Lung (tissue), 12 donors: ENCODE measurements around the gene RALGAPA2. TPM values are rescaled to one million over a fixed set of nuclear protein-coding genes. Genes with fewer than 3 reads are reported as not detected.

ENCODE experiments used
- ATAC-seq: fragments of 200-7000 bp; cut with Tn5 transposase; one replicate; pipeline ENCODE4 v1.9.1; 2020; ENCODE audit warnings: moderate number of reproducible peaks; ENCODE audit not compliant: insufficient read depth, low FRiP score
- DNase-seq, 3 donors: peaks; one replicate each; pipeline ENCODE4 v3.0.0-alpha.2; 2013 to 2017
- H3K27ac ChIP-seq, 2 donors: one replicate each; pipeline ENCODE4 v1.5.1; 2013; ENCODE audit warnings: mild to moderate bottlenecking in 2 of 2, moderate library complexity in 2 of 2, control low read depth in 1 of 2, inconsistent platforms in 1 of 2, low read depth in 1 of 2, low read length in 1 of 2
- H3K27me3 ChIP-seq, 3 donors: one replicate each; pipeline ENCODE4 v1.5.1; 2013; ENCODE audit warnings: low read length in 2 of 3; ENCODE audit not compliant: control insufficient read depth in 3 of 3, insufficient read depth in 3 of 3
- H3K36me3 ChIP-seq, 4 donors: one replicate each; pipeline ENCODE4 v1.5.1; 2013; ENCODE audit warnings: low read length in 4 of 4, mild to moderate bottlenecking in 1 of 4, moderate library complexity in 1 of 4; ENCODE audit not compliant: control insufficient read depth in 4 of 4, insufficient read depth in 4 of 4
- H3K4me1 ChIP-seq, 5 donors: one replicate each; pipeline ENCODE4 v1.5.1; 2013; ENCODE audit warnings: low read length in 5 of 5, mild to moderate bottlenecking in 2 of 5, moderate library complexity in 1 of 5; ENCODE audit not compliant: control insufficient read depth in 5 of 5, insufficient read depth in 5 of 5
- H3K4me3 ChIP-seq: one replicate; pipeline ENCODE4 v1.5.1; 2013; ENCODE audit warnings: mild to moderate bottlenecking, control low read depth, moderate library complexity
- H3K9ac ChIP-seq, 2 donors: one replicate each; pipeline ENCODE4 v1.5.1; 2013; ENCODE audit warnings: low read length in 2 of 2, control low read depth in 1 of 2; ENCODE audit not compliant: insufficient read depth in 1 of 2
- H3K9me3 ChIP-seq, 4 donors: one replicate each; pipeline ENCODE4 v1.5.1; 2013; ENCODE audit warnings: low read length in 3 of 4, mild to moderate bottlenecking in 1 of 4, moderate library complexity in 1 of 4; ENCODE audit not compliant: control insufficient read depth in 4 of 4, insufficient read depth in 3 of 4
- CTCF ChIP-seq: IDR thresholded peaks from 2 replicates; pipeline ENCODE4 v1.5.1; 2012; ENCODE audit warnings: mild to moderate bottlenecking; ENCODE audit errors: control extremely low read depth, extremely low read depth
- WGBS, 2 donors: extraction: QIAGEN DNeasy Blood & Tissue Kit; methylation state at CpG; one replicate each; pipeline ENCODE4 v1.1.7; 2013; 5-methylcytosine and 5-hydroxymethylcytosine counted together
- polyA plus RNA-seq, 2 donors: library from polyadenylated mRNA; stranded (reverse); fragments of 200-250 nt; gene quantifications; one replicate each; pipeline ENCODE4 v1.2.1, GENCODE V29; 2013
- total RNA-seq, 2 donors: library from RNA; depleted of rRNA in 1 of 2; stranded (reverse); fragments of >200 nt in 1 of 2; gene quantifications; one replicate each; pipeline ENCODE4 v1.2.1, GENCODE V29; 2014 to 2021
- donor health status: control.
- donor health status: control.
- donor health status: Bipolar disorder and iron deficiency.
- donor health status: healthy.
- donor health status: DM: yes; HTN: yes; CAD: no.

RALGAPA2 gene
- total and polyA plus RNA-seq, 4 donors: 12.1 to 83.4 (median 55.6) TPM

- Histone ChIP-seq H3K36me3 (peaks cover 3 to 16% (median 7%) of the 10 kb centered on the region in 4 donors), H3K9ac (no peak overlapping the region), H3K27ac (no peak overlapping the region), H3K4me1 (peaks cover 0 to 62% (median 16%) of the 10 kb centered on the region in 5 donors), H3K27me3 (no peaks in the 10 kb centered on the region), H3K9me3 (no peaks in the 10 kb centered on the region), H3K4me3 (no peak overlapping the region)
- 64 to 66% methylated on average over 1 of the region's 1 CpG for WGBS, 2 donors
- DNase-seq (peak in 2 of 3 donors; percentile 79 to 84), ATAC-seq (no peak)
- TF ChIP-seq CTCF: no peak
These were observed 118.3 kb downstream of the RALGAPA2 start for GRCh38 chr20:20594171-20594530.

- H3K4me3 ChIP-seq: no peak overlapping the region
- no peaks in the 10 kb centered on the region for H3K27me3 ChIP-seq
- peak overlapping the region in 1 of 2 donors; percentile 9 for H3K27ac ChIP-seq
- DNase-seq (peak; percentile 93 to 98 (median 98)), ATAC-seq (peak; percentile 75)
- peak overlapping the region in 1 of 2 donors; percentile 20 for H3K9ac ChIP-seq
- H3K4me1 ChIP-seq: peaks cover 0 to 57% (median 16%) of the 10 kb centered on the region in 5 donors
- H3K36me3 ChIP-seq: peaks cover 6 to 15% (median 9%) of the 10 kb centered on the region in 4 donors
- 61 to 71% methylated on average over 9 of the region's 9 CpGs for WGBS, 2 donors
- TF ChIP-seq CTCF: no peak
- H3K9me3 ChIP-seq: no peaks in the 10 kb centered on the region
These were observed 118.8 kb downstream of the RALGAPA2 start for GRCh38 chr20:20593447-20594170.

GRCh38 chr20:20585146-20585545, 127.3 kb downstream of the RALGAPA2 start:
- Histone ChIP-seq H3K4me3 (no peak overlapping the region), H3K27ac (no peak overlapping the region), H3K36me3 (peaks cover 20 to 36% (median 25%) of the 10 kb centered on the region in 4 donors), H3K9me3 (no peaks in the 10 kb centered on the region), H3K4me1 (no peaks in the 10 kb centered on the region), H3K9ac (no peak overlapping the region), H3K27me3 (no peaks in the 10 kb centered on the region)
- no peak for TF ChIP-seq CTCF
- DNase-seq (no peak), ATAC-seq (no peak)
- 97 to 100% methylated on average over 1 of the region's 1 CpG for WGBS, 2 donors
